Endothelial cell of umbilical vein (primary cell): ENCODE results near the gene PAOX. TPM values are rescaled to one million over a fixed set of nuclear protein-coding genes. Genes with fewer than 3 reads are reported as not detected.

Source experiments
- BruUV-seq: library from RNA; stranded (reverse); fragments of 400-500 nt; replicated peaks from 2 replicates; lab custom pipeline; 2021; lab: Mats Ljungman, UMichigan
- CTCF ChIA-PET: fragments of 300-600, 350-600 bp; sonication (Branson Sonifier 250); formaldehyde crosslinking; loops from one replicate; lab custom pipeline; 2021; ENCODE audit warnings: antibody characterized with exemption, inconsistent platforms; lab: Charles Lee
- POLR2A ChIA-PET: fragments of 300-600, 350-600 bp; sonication (Branson Sonifier 250); formaldehyde crosslinking; loops from one replicate; lab custom pipeline; 2021; ENCODE audit warnings: antibody characterized with exemption, inconsistent platforms; lab: Charles Lee
- DNase-seq: peaks from one replicate; pipeline ENCODE4 v3.0.0-alpha.2; 2011; ENCODE audit warnings: low read depth, low spot score
- FAIRE-seq: peaks from 2 replicates; lab custom pipeline; 2011; peaks lifted over from hg19 to GRCh38; lab: Jason Lieb, UNC
- H2AFZ ChIP-seq: 2 replicates; pipeline ENCODE4 v1.6.0; 2012; ENCODE audit warnings: low read depth, low read length, control low read depth, inconsistent platforms
- H3K27ac ChIP-seq: 2 replicates; pipeline ENCODE4 v1.5.1; 2011; ENCODE audit warnings: low read depth, mild to moderate bottlenecking, control low read depth, low read length, moderate library complexity; ENCODE audit not compliant: insufficient read depth
- H3K27me3 ChIP-seq, 2 experiments: 2 replicates each; pipeline versions ENCODE4 v1.6.0 to v1.6.1; 2011; ENCODE audit warnings: low read length in 2 of 2, mixed read lengths in 1 of 2; ENCODE audit not compliant: control insufficient read depth in 2 of 2, insufficient read depth in 2 of 2
- H3K36me3 ChIP-seq, 2 experiments: 2 replicates in 1 of 2; 3 replicates in 1 of 2; pipeline ENCODE4 v1.5.1; 2011; ENCODE audit warnings: low read length in 2 of 2, mild to moderate bottlenecking in 1 of 2, moderate library complexity in 1 of 2; ENCODE audit not compliant: control insufficient read depth in 2 of 2, insufficient read depth in 2 of 2; ENCODE audit errors: extremely low read depth in 1 of 2
- H3K4me1 ChIP-seq: 3 replicates; pipeline ENCODE4 v1.5.1; 2011; ENCODE audit warnings: mild to moderate bottlenecking, low read length; ENCODE audit not compliant: control insufficient read depth, insufficient read depth; ENCODE audit errors: extremely low read depth
- H3K4me2 ChIP-seq: 2 replicates; pipeline ENCODE4 v1.6.1; 2011; ENCODE audit warnings: low read length, control low read depth, mixed read lengths; ENCODE audit not compliant: insufficient read depth
- H3K4me3 ChIP-seq, 3 experiments: fragments of 200-600 bp in 1 of 3; sonication (generic), shearing (Covaris generic) in 1 of 3; replicated peaks in 1 of 3; 2 replicates each; pipeline ENCODE4 v1.5.1; 2011 to 2016; ENCODE audit warnings: control low read depth in 3 of 3, low read length in 3 of 3, mild to moderate bottlenecking in 2 of 3, inconsistent platforms in 1 of 3, low read depth in 1 of 3, moderate library complexity in 1 of 3; ENCODE audit not compliant: insufficient read depth in 1 of 3
- H3K79me2 ChIP-seq: 2 replicates; pipeline ENCODE4 v1.6.0; 2012; ENCODE audit warnings: low read length, inconsistent platforms; ENCODE audit not compliant: control insufficient read depth, insufficient read depth
- H3K9ac ChIP-seq: replicated peaks from 2 replicates; pipeline ENCODE3; 2011; ENCODE audit warnings: low read length, control low read depth; ENCODE audit not compliant: insufficient read depth; ENCODE audit errors: extremely low read depth
- H3K9me1 ChIP-seq: replicated peaks from 3 replicates; pipeline ENCODE4 v1.6.0; 2011; ENCODE audit warnings: mild to moderate bottlenecking, low read length; ENCODE audit not compliant: control insufficient read depth, insufficient read depth; ENCODE audit errors: extremely low read depth
- H3K9me3 ChIP-seq: replicated peaks from 2 replicates; pipeline ENCODE4 v1.5.1; 2012; ENCODE audit warnings: low read length, inconsistent platforms; ENCODE audit not compliant: control insufficient read depth, insufficient read depth
- H4K20me1 ChIP-seq: replicated peaks from 2 replicates; pipeline ENCODE3; 2011; ENCODE audit warnings: mild to moderate bottlenecking, low read length; ENCODE audit not compliant: control insufficient read depth, insufficient read depth; ENCODE audit errors: extremely low read depth
- EZH2 ChIP-seq: IDR thresholded peaks from 2 replicates; pipeline ENCODE4 v1.6.1; 2012; ENCODE audit warnings: borderline replicate concordance, low read depth, mild to moderate bottlenecking, moderate library complexity, low read length, inconsistent platforms; ENCODE audit not compliant: severe bottlenecking
- FOS ChIP-seq: IDR thresholded peaks from 2 replicates; pipeline ENCODE4 v1.6.1; 2011; ENCODE audit warnings: mild to moderate bottlenecking, low read length, moderate library complexity, borderline replicate concordance; ENCODE audit not compliant: insufficient read depth
- GATA2 ChIP-seq: IDR thresholded peaks from 2 replicates; pipeline ENCODE4 v1.7.0; 2011; ENCODE audit warnings: low read depth, mild to moderate bottlenecking, moderate library complexity, mixed read lengths, low read length; ENCODE audit not compliant: insufficient read length, insufficient read depth
- JUN ChIP-seq: IDR thresholded peaks from 2 replicates; pipeline ENCODE4 v1.6.1; 2011; ENCODE audit warnings: borderline replicate concordance, low read depth; ENCODE audit not compliant: insufficient read length, insufficient read depth
- MYC ChIP-seq: IDR thresholded peaks from one replicate; pipeline ENCODE4 v1.6.1; 2011; ENCODE audit warnings: mild to moderate bottlenecking, low read depth, low read length
- POLR2A ChIP-seq: IDR thresholded peaks from 2 replicates; pipeline ENCODE4 v1.6.1; 2012; ENCODE audit warnings: low read depth, mild to moderate bottlenecking, control low read depth, low read length
- POLR2AphosphoS5 ChIP-seq: IDR thresholded peaks from 2 replicates; pipeline ENCODE4 v1.6.1; 2012; ENCODE audit warnings: low read depth, mild to moderate bottlenecking, control low read depth, low read length, moderate library complexity; ENCODE audit not compliant: insufficient read depth
- dilution Hi-C: fragments of 300-500 bp; cut with MboI; formaldehyde crosslinking; loops from one replicate; pipeline ENCODE4 v1.15.0; 2019; ENCODE audit warnings: low sequenced_read_pairs; ENCODE audit not compliant: extremely low pct_ligation_motif_present
- intact Hi-C: fragments of 100-400 bp; cut with micrococcal nuclease; formaldehyde crosslinking; loops from one replicate; pipeline ENCODE4 v1.10.0; 2022
- polyA plus RNA-seq, 4 experiments: library from polyadenylated mRNA; depleted of rRNA in 3 of 4; stranded (reverse) in 3 of 4; unstranded in 1 of 4; fragments of >200 nt; gene quantifications; 2 replicates each; pipeline versions ENCODE4 v1.2.1 to v1.2.3, GENCODE V29; 2011 to 2012; ENCODE audit warnings: missing spikeins in 1 of 4
- total RNA-seq: library from RNA; stranded (reverse); gene quantifications from 2 replicates; pipeline ENCODE4 v1.2.3, GENCODE V29; 2021
- TF ChIP-seq, protein P1 (sequence below): IDR thresholded peaks from 2 replicates; pipeline ENCODE4 v1.6.1; 2011; ENCODE audit not compliant: insufficient read depth, insufficient read length
- TF ChIP-seq, protein P2 (sequence below), 2 donors: IDR thresholded peaks; 1 replicate in 1 of 2; 2 replicates in 1 of 2; pipeline ENCODE4 v1.5.1; 2011; ENCODE audit warnings: low read length in 2 of 2, mild to moderate bottlenecking in 2 of 2, moderate library complexity in 2 of 2, control low read depth in 1 of 2, inconsistent platforms in 1 of 2, low read depth in 1 of 2; ENCODE audit not compliant: insufficient read depth in 1 of 2; ENCODE audit errors: extremely low read depth in 1 of 2

PAOX gene
- total and polyA plus RNA-seq, 2 donors (not counting 3 experiments of a cell fraction or from before 2014, with no cell fraction given): 2.6 to 3.8 TPM

GRCh38 chr10:133361227-133361626, 17.8 kb upstream of the PAOX start:
- POLR2A ChIA-PET: interaction anchor here (1.0 kb wide), 1 partner anchor 12 kb away, joined by 4 read pairs; the partner anchor contains the start of gene ECHS1
- no peak for TF ChIP-seq POLR2AphosphoS5
- TF ChIP-seq JUN: no peak
- TF ChIP-seq EZH2: no peak
- no peak for TF ChIP-seq FOS
- no peak for TF ChIP-seq MYC
- TF ChIP-seq, protein P1, sequence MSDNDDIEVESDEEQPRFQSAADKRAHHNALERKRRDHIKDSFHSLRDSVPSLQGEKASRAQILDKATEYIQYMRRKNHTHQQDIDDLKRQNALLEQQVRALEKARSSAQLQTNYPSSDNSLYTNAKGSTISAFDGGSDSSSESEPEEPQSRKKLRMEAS: no peak
- TF ChIP-seq, protein P2, sequence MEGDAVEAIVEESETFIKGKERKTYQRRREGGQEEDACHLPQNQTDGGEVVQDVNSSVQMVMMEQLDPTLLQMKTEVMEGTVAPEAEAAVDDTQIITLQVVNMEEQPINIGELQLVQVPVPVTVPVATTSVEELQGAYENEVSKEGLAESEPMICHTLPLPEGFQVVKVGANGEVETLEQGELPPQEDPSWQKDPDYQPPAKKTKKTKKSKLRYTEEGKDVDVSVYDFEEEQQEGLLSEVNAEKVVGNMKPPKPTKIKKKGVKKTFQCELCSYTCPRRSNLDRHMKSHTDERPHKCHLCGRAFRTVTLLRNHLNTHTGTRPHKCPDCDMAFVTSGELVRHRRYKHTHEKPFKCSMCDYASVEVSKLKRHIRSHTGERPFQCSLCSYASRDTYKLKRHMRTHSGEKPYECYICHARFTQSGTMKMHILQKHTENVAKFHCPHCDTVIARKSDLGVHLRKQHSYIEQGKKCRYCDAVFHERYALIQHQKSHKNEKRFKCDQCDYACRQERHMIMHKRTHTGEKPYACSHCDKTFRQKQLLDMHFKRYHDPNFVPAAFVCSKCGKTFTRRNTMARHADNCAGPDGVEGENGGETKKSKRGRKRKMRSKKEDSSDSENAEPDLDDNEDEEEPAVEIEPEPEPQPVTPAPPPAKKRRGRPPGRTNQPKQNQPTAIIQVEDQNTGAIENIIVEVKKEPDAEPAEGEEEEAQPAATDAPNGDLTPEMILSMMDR (IDR thresholded peaks at IDR 0.05; ENCODE audit: extremely low read depth in 1 of 2, insufficient read depth in 1 of 2, low read depth in 1 of 2, low read length in 2 of 2): no peak
- TF ChIP-seq GATA2: no peak
- TF ChIP-seq POLR2A: no peak
- BruUV-seq: no TSS peak

More at GRCh38 chr10:133361227-133361626, 17.8 kb upstream of the PAOX start:
- Histone ChIP-seq H4K20me1 (no peaks in the 10 kb centered on the region), H3K9me3 (no peaks in the 10 kb centered on the region), H3K4me2 (no peak overlapping the region), H2AFZ (no peak overlapping the region), H3K9ac (no peak overlapping the region), H3K36me3 (peaks cover 0 to 20% of the 10 kb centered on the region in 2 experiments), H3K79me2 (no peaks in the 10 kb centered on the region), H3K4me3 (no peak overlapping the region), H3K9me1 (no peaks in the 10 kb centered on the region), H3K27ac (no peak overlapping the region), H3K27me3 (no peaks in the 10 kb centered on the region), H3K4me1 (peaks cover 3% of the 10 kb centered on the region)
- CTCF ChIA-PET: interaction anchor here (1.0 to 1.1 kb wide), 2 partner anchors 28 to 31 kb away, joined by 3 to 4 read pairs; no protein-coding TSS in a partner anchor
- no peak for FAIRE-seq
- DNase-seq: no peak
- intact Hi-C loops (no loop called here), dilution Hi-C loops (no loop called here)
